Muscle of leg (tissue), 11 donors: ENCODE results near the gene ASXL3. TPM values are rescaled to one million over a fixed set of nuclear protein-coding genes. Genes with fewer than 3 reads are reported as not detected.

ENCODE experiments used
- DNase-seq: peaks from one replicate; pipeline ENCODE4 v3.0.0; 2013
- H3K27ac ChIP-seq: one replicate; pipeline ENCODE4 v1.5.1; 2013; ENCODE audit warnings: mild to moderate bottlenecking, low read length, control low read depth
- H3K27me3 ChIP-seq: one replicate; pipeline ENCODE4 v1.6.1; 2013; ENCODE audit warnings: low read length; ENCODE audit not compliant: control insufficient read depth, insufficient read depth
- H3K36me3 ChIP-seq: one replicate; pipeline ENCODE4 v1.6.1; 2013; ENCODE audit warnings: low read length; ENCODE audit not compliant: control insufficient read depth, insufficient read depth
- H3K4me1 ChIP-seq: one replicate; pipeline ENCODE4 v1.6.1; 2013; ENCODE audit warnings: low read length; ENCODE audit not compliant: control insufficient read depth, insufficient read depth
- H3K4me3 ChIP-seq: one replicate; pipeline ENCODE4 v1.5.1; 2013; ENCODE audit warnings: low read length, control low read depth
- H3K9me3 ChIP-seq: replicated peaks from 2 replicates; pipeline ENCODE4 v1.6.1; 2013; ENCODE audit warnings: low read depth, low read length; ENCODE audit not compliant: control insufficient read depth
- WGBS: methylation state at CpG from one replicate; pipeline ENCODE4 v1.1.5; 2013; ENCODE audit warnings: missing lambda C conversion rate; ENCODE audit not compliant: insufficient coverage; 5-methylcytosine and 5-hydroxymethylcytosine counted together
- polyA plus RNA-seq, 8 donors: library from polyadenylated mRNA; unstranded; fragments of 120-200 nt; gene quantifications; one replicate each; pipeline versions ENCODE4 v1.2.1 to v1.2.3, GENCODE V29; 2013; ENCODE audit warnings: inconsistent platforms in 1 of 8, low replicate concordance in 1 of 8; ENCODE audit not compliant: insufficient read length in 8 of 8, insufficient read depth in 1 of 8
- total RNA-seq: library from RNA; stranded (reverse); fragments of 120-200 nt; gene quantifications from one replicate; pipeline ENCODE4 v1.2.4, GENCODE V29; 2013

Gene ASXL3
- total and polyA plus RNA-seq, 9 donors: 3.1 to 8.2 (median 4.0) TPM

DNA sequence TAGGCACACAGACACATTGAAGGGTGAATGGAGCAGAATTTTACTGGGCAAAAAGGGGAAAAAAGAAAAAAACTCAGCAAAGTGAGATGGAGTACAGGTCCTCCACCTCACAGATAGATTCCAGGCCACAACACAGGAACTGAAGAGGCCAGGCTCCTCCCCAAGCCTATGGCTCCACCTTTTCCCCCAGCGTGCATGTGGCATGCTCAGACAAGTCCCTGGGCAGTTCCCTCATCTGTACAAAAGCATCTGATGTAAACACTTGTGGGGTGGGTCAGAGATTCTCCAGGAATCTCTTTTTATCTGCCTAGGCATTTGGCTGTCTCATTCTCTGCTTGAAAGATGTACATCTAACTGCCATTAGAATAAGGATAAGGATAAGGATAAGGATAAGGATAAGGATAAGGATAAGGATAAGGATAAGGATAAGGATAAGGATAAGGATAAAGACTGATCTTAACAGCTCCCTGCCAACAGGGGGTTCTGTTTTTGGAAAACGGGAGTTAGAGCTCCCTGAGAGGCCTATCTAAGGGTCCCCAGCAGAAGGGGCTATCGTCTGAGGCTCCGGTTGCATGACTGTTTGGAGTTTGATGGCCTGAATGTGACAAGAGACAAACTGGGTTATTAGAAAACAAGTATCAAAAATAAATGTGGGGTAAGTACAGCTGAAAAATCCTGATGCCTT lies 17.2 kb upstream of the ASXL3 start:
- Histone ChIP-seq H3K4me1 (no peaks in the 10 kb centered on the region), H3K27me3 (no peaks in the 10 kb centered on the region), H3K9me3 (no peaks in the 10 kb centered on the region), H3K27ac (no peak overlapping the region), H3K4me3 (no peak overlapping the region), H3K36me3 (no peaks in the 10 kb centered on the region)
- no peak for DNase-seq
- 87% methylated on average over 3 of the region's 4 CpGs for WGBS

DNA sequence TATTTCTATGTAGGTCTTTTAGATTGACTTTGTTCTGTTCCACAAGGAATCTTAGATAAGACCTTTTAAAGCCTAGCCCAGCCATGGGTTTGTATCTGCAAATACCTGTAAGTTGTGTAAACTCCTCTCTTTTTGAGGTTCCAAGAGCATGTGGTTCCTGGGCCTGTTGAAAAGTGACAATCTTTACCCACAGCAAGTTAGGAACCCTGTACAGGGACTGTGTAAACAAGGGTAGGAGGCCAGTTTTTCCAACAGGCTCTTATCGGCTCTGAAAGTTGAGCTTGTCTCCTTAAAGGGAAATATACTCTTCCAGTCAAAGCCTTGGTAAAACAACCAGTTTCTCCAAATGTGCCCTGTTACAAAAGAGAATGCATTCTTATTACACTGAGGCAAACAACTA lies 15.3 kb upstream of the ASXL3 start:
- no peak overlapping the region for H3K4me3 ChIP-seq
- DNase-seq: no peak
- H3K4me1 ChIP-seq: no peaks in the 10 kb centered on the region
- H3K36me3 ChIP-seq: no peaks in the 10 kb centered on the region
- WGBS: no CpG with 5 or more reads among the region's 1 CpG
- no peaks in the 10 kb centered on the region for H3K27me3 ChIP-seq
- no peak overlapping the region for H3K27ac ChIP-seq
- H3K9me3 ChIP-seq: no peaks in the 10 kb centered on the region

DNA sequence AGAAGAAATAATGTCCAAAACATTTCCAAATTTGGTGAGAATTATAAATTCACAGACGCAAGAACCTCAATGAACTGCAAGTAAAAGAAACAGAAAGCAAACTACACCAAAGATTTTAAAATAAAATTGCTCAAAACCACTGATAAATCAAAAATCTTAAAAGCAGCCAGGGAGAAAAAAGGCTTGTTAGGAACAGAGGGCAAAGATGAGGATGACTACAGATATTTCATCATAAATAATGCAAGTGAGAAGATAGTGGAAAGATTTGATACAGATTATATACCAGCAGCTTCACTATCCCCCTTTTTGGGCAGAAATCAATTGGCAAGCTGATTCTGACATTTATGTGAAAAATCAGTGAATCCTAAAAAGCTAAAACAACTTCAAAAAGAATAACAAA lies 10.3 kb upstream of the ASXL3 start:
- Histone ChIP-seq H3K36me3 (no peaks in the 10 kb centered on the region), H3K4me3 (no peak overlapping the region), H3K9me3 (no peaks in the 10 kb centered on the region), H3K27ac (no peak overlapping the region), H3K27me3 (no peaks in the 10 kb centered on the region), H3K4me1 (no peaks in the 10 kb centered on the region)
- no CpG with 5 or more reads among the region's 1 CpG for WGBS
- DNase-seq: no peak

DNA sequence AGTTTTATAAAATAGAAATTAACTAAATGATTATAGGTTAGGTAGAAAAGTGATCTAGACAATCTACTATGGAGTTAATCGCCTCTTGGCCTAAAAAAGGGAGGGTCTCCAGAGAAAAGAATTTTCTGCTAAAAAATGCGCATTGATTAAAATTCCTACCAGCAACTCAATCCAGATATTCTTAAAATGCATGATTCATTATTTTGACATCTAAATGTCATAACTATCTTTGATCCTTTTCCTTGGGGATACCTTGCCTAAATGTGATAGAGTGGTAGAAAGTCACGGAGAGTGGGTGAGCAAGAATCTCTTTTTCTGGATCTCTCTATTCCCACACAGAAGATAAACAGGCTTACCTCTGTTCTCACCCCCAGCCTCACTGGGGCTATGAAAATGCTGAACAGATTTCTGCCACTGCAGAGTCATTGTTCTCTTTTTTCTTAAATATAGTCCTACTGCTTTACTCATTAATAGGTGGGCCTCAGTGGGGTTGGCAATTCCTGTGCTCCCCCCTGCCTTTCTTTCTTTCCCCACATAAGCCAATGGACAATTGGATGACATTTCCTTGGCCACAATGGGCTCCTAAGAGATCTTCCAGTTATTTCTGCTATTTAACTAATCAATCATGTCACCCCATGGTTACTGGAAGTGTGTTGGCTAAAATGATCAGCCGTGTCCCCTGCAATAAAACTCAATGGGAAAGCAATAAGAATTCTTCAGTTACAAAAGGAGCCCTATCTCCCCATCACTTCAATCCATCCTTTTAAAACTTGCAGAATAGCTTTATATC lies 5.8 kb upstream of the ASXL3 start:
- WGBS: no CpG with 5 or more reads among the region's 4 CpGs
- Histone ChIP-seq H3K36me3 (no peaks in the 10 kb centered on the region), H3K4me3 (no peak overlapping the region), H3K4me1 (no peaks in the 10 kb centered on the region), H3K27me3 (no peaks in the 10 kb centered on the region), H3K27ac (no peak overlapping the region), H3K9me3 (no peaks in the 10 kb centered on the region)
- DNase-seq: no peak

DNA sequence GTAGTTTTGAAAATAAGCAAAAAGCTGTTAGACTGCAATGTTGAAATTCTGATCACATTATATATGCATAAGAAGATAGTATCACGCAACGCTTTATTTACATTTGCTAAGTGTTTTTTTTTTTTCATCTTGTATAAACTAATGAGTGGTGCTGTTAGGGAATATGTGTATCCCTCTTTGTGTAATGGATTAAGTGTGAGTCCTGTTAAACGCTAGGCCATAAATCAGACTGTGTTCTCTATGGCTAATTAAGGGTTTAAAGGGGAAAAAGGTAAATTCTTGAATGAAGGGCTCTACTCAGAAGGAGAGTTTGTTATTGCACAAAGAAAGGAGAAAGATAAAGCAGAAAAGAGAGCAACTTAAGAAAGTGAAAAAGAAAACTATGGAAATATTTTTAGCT lies 4.8 kb upstream of the ASXL3 start:
- no peaks in the 10 kb centered on the region for H3K9me3 ChIP-seq
- no peak overlapping the region for H3K4me3 ChIP-seq
- no peaks in the 10 kb centered on the region for H3K36me3 ChIP-seq
- no peak for DNase-seq
- H3K27ac ChIP-seq: no peak overlapping the region
- H3K27me3 ChIP-seq: peaks cover 6% of the 10 kb centered on the region
- no peaks in the 10 kb centered on the region for H3K4me1 ChIP-seq
- 83% methylated on average over 1 of the region's 3 CpGs for WGBS

DNA sequence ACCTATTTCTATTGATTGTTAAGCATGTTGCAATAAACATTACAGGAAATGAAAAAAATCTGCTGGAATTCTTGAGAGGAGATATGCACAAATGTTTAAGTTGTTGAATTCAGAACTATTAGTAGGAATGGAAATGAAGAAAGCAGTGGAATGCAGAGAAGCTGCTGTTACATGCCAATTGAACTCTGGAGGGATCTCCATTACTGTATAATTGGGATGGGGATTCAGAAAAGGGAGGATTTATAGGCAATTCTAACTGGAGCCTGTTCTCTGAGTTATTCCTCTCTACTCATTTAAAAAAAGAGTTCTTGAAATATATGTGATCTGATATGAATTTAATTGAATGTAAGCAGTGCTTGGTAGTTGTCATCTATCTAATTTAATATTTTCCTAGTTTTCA lies 2.6 kb upstream of the ASXL3 start:
- Histone ChIP-seq H3K36me3 (no peaks in the 10 kb centered on the region), H3K4me1 (peaks cover 3% of the 10 kb centered on the region), H3K4me3 (no peak overlapping the region), H3K27ac (no peak overlapping the region), H3K27me3 (peaks cover 6% of the 10 kb centered on the region), H3K9me3 (no peaks in the 10 kb centered on the region)
- no peak for DNase-seq

DNA sequence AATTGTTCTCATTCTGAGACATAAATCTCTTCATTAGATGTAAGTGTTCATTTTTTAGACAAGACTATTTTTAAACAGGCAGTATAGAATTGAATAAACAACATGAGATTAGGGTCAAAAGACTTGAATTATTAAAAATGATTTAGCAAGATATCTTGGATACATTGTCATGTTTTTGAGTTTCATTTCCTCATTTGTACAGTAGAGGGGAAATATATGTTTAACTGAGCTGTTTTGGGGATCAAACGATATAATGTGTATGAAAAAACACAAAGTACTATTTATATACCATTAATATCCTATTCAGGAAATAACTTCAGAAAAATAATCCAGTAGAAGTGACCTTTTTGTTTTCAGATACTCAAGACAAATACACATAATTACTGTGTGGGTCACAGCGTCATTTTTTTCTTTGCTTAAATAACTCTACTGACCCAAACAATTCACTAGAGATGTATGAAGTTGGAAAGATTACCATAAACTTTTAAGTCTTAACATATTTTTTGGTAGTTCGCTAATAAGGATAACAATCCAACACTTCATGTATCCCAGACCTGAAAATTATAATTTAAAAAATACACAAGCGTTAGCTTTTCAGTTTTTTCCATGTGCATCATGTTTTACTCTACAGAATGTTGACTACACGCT lies 896 bp upstream of the ASXL3 start:
- Histone ChIP-seq H3K4me3 (peak overlapping the region; percentile 83), H3K9me3 (no peaks in the 10 kb centered on the region), H3K27me3 (peaks cover 6% of the 10 kb centered on the region), H3K27ac (peak overlapping the region; percentile 91), H3K36me3 (no peaks in the 10 kb centered on the region), H3K4me1 (peaks cover 3% of the 10 kb centered on the region)
- WGBS: no CpG with 5 or more reads among the region's 5 CpGs
- peak; percentile 13 for DNase-seq

DNA sequence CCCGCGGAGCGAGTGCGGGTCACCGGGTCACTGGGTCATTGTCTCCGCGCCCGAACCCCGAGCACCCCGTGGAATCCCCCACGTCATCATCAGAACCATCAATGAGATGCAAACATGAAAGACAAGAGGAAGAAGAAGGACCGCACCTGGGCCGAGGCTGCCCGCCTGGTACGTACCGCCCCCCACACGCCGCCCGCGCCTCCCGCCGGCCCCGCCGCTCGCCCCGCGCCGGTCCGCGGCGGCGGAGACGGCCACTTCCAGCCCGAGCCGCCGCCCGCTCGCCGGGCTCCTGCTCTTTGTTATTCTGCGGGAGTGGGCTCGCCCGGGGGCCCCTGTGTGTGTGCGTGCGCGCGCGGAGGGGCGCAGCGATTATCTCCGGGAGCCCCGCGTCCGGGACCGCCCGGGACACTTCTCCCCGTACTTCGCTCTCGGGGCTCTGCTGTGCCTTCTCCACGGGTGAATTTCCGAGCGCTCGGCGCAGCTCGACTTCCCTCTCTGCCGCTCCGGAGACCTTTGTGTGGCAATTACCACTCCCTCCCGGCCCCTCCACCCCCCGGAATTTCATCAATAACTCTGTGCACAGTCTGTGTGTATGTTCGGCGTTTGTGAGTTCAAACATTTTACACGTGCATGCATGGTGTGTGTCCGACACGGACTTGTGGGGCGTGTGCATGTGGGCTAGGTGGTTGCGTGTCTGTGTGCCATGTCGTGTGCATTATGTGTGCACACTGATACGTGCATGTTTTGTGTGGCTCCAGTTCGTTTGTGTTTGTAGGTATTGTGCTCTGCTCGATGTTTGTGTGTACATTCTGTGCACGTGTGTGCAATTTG lies 714 bp downstream of the ASXL3 start:
- Histone ChIP-seq H3K27me3 (peaks cover 6% of the 10 kb centered on the region), H3K27ac (peak overlapping the region; percentile 88), H3K36me3 (no peaks in the 10 kb centered on the region), H3K4me1 (peaks cover 3% of the 10 kb centered on the region), H3K4me3 (peak overlapping the region; percentile 81), H3K9me3 (no peaks in the 10 kb centered on the region)
- under 1% methylated on average over 61 of the region's 80 CpGs for WGBS
- DNase-seq: peak; percentile 56

DNA sequence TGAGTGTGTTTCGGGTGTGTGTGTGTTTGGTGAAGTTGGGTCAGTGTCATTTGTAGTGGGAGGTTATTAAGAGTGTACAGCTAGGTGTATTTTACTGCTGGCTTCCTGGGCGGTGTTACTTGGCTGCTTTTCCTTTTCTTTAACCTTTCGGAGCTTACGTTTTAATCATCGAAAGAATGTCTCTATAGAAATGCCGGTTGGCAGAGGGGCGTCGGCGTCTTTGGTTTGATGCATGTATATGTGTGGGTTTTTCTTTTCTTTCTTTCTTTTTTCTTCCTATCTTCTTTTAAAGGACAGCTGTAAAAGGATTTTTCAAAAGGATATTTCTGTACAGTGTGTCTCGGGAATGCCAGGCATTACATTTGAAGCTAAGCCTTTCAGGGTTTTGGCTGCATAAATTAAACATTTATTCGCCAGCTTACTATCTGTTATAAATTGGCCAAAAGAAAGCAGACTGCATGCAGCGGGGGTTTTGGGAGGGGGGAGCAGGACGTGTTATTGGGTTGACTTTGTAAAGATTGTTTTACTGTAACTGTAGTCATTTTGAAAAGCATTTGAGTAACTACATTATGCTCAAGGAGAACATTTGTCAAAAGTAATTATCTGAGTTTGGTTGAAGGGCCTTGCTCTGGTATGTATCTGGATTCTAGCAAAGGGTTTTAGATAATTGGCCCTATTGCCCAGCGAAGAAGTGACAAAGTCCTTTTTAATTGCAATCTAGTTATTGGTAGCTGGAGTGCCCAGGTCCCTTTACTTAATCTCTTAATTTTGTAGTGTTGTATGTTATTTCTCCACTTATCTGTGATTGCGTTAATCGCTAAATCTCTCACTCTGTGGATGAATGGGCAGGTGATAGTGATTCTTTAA lies 1.6 kb downstream of the ASXL3 start:
- DNase-seq: peak; percentile 22
- Histone ChIP-seq H3K27me3 (peaks cover 6% of the 10 kb centered on the region), H3K9me3 (no peaks in the 10 kb centered on the region), H3K36me3 (no peaks in the 10 kb centered on the region), H3K4me1 (peaks cover 3% of the 10 kb centered on the region), H3K27ac (peak overlapping the region; percentile 88), H3K4me3 (peak overlapping the region; percentile 81)
- whole genome bisulfite sequencing: 15% methylated on average over 5 of the region's 16 CpGs
